Lung microvascular endothelial cell (primary cell): ENCODE measurements around the gene OLFM1. TPM values are rescaled to one million over a fixed set of nuclear protein-coding genes. Genes with fewer than 3 reads are reported as not detected.
"Not testable (repeated sequence)": the region's sequence is repeated elsewhere in the genome, so short reads cannot be mapped to it uniquely, and the experiment has no call there.

Experiments used
- DNase-seq, 2 donors: peaks; one replicate each; pipeline versions ENCODE4 v3.0.0 to v3.0.0-alpha.2; 2010; ENCODE audit warnings: low read depth in 2 of 2
- total RNA-seq: library from RNA; depleted of rRNA; stranded (reverse); fragments of >200 nt; gene quantifications from 2 replicates; pipeline ENCODE4 v1.2.1, GENCODE V29; 2014

OLFM1 gene
- total RNA-seq, 1 donor from 2014 or later, result 15.3 TPM

DNA sequence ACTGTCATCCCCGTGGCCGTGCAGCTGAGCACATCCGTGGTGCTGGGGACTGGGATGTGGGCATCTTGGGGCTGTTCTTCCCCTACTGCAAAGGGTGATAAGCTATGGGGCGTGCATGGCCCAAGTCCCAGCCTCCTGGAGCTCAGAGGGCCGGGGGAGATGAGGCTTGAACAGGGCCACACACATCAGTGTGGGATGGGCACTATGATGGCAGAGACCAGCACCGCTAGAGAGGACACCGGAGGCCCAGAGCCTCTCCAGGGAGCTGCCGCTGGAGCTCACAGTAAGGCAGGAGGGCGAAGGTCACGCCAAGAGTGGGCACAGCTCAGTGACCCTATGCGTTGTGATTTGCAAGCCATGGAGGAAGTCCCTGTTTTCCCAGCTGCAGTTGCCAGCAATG is 63.5 kb downstream of the OLFM1 start:
- no peak for DNase-seq

- no peak for DNase-seq
Observed at GRCh38 chr9:135151757-135152613, 64.5 kb downstream of the OLFM1 start.

- DNase-seq, result no peak
Observed at GRCh38 chr9:135152614-135153334, 65.3 kb downstream of the OLFM1 start.

DNA sequence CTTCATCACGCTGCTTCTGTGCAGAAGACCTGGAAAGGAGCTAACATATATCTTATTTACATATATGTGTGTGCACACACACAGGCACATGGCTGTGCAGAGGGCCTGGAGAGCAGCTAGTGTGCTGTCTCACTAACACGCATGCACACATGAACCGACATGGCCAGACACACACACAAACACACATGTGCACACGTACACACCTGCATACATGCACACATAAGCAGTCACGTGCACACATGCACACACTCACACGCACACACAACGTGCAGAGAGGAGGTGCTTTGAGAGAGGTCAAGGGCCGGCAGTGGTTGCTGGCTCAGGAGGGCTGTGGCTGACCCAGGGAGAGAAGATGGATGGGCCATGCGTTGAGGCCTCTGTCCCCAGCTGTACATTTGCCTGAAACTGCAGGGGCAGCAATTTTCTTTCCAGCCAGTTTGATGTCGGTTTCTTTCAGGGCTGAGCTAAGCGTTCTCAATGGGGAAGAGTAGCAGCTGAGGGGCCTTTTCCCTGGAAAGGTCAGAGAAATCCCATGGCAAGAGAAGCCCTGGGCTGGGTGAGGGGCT is 66.7 kb downstream of the OLFM1 start:
- DNase-seq, result no peak

DNA sequence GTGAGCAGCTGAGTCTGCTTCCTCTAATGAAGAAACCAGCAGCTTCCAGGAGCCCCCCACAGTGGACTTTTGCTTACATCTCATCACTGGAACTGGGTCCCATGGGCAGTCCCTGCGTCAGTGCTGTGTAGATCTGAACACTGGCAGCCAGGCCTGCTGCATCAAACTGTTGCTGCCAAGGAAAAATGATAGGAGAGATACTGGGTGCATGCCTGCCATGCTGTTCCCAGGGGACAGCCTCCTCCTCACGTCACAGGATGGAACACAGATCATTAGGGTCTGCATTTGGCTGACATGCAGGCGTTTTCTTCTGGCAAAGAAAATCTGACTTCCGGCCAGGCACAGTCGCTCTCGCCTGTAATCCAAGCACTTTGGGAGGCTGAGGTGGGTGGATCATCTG is 67.9 kb downstream of the OLFM1 start:
- DNase-seq, result no peak

- DNase-seq, result peak; percentile 44 to 60
Observed at GRCh38 chr9:135156525-135157510, 69.3 kb downstream of the OLFM1 start.

GRCh38 chr9:135157856-135158563 is 70.5 kb downstream of the OLFM1 start:
- DNase-seq, result no peak

- DNase-seq, result no peak
Observed at GRCh38 chr9:135158564-135158937, 71.1 kb downstream of the OLFM1 start.

DNA sequence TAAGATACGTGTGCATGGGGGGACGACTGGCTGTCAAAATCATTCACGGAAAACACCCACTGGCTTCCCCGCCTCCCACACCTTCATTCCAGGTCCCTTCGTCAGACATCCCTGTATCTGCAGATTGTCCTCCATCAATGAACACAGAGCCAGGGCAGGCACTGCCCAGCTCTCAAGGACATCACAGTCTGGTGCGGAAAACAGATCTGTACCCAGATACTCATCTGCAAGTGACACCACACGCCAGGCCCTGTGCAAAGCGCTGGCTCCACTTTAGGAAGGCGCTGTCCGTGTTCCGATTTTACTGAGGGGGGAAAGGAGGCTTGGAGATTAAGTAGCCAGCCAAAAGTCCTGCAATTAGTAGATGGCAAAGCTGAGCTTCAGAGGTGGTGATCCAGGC is 72.3 kb downstream of the OLFM1 start:
- no peak for DNase-seq

DNA sequence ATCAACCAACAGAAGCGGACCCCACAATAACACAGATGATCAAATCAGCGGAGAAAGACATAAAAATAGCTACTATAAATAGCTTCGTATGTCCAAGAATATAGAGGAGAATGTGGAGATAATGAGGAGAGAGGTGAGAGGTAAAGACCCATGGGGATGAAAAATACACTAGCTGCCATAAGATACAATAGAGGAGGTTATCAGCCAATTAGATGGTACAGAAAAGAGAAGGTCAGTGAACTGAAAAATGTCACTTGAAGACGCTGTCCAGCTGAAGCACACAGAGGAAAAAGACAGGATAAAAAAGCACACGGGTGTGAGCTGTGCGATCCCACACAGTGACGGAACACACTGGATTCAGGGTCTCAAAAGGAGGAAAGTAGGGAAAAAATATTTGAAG is 73.4 kb downstream of the OLFM1 start:
- DNase-seq, result no peak

DNA sequence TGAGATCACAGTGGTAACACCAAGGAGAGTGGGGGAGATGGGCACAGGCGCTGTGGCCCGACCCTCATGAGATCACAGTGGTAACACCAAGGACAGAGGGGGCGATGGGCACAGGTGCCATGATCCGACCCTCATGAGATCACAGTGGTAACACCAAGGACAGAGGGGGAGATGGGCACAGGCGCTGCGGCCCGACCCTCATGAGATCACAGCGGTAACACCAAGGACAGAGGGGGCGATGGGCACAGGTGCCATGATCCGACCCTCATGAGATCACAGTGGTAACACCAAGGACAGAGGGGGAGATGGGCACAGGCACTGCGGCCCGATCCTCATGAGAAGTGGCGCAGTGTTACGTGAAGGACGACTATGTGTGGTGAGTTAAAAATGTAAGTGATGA is 75.1 kb downstream of the OLFM1 start:
- not testable (repeated sequence) for DNase-seq

- no peak for DNase-seq
Observed at GRCh38 chr9:135163023-135163780, 75.7 kb downstream of the OLFM1 start.

DNA sequence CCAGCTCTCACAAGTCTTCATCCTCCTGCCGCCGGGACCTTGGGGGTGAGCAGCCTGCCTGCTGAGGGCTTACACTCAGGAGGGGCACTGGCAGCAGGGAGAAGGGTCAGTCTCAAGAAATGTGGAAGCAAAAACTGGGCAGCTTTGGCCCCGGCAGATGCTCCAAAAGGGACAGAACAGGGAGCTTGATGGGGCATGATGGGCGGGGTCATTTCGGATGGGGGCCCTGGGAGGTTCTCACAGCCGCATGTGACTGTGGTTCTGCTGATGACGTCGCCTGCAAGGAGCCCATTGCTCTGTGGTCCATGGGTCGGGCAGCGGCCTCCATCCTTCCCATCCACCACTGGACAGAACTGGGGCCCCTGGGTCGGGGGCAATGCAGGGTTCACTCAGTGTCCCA is 76.6 kb downstream of the OLFM1 start:
- DNase-seq, result no peak

- DNase-seq, result no peak
Observed at GRCh38 chr9:135165003-135165711, 77.7 kb downstream of the OLFM1 start.

- DNase-seq, result no peak
Observed at GRCh38 chr9:135165756-135166519, 78.5 kb downstream of the OLFM1 start.

DNA sequence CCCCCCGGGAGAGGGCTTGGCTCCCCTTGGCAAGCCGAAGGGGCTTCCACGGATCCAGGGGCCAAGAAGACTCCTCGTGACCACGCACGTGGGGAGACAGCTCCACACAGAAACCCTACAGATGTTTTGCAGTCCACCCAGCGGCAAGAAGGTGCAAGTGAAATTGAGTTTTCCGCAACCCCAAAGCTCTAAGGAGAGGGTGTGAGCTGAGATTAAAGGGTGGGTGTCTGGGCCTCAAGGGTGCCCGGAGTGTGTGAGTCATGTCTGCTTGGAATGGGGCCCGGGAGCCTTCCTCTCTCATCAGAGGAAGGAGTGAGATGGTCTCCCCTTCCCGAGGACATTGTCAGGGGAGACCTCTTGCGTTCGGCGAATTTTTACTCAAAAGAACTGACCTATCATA is 79.1 kb downstream of the OLFM1 start:
- DNase-seq, result no peak

DNA sequence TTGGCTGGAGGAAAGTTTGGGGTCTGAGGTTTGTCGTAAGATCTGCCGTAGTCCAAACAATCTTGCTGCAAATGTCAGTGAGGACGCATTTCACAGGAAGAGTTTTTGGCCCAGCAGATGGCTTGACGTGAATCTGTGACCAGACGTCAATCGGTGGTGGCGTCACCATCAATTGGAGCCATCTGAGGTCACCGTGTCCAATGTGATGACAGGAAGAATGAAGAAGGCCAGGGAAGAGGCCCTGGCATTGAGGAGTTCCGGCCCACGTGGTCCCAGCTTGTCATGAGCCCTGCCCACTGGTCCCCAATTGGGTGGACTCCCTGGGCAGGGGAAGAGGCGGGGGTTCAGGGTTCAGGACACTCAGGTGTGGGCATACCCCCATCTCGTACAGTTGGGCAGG is 79.9 kb downstream of the OLFM1 start:
- no peak for DNase-seq

GRCh38 chr9:135167849-135168655 is 80.6 kb downstream of the OLFM1 start:
- DNase-seq, result no peak
